Left renal pelvis (tissue), 4 donors: ENCODE measurements around the gene BCKDHB. TPM values are rescaled to one million over a fixed set of nuclear protein-coding genes. Genes with fewer than 3 reads are reported as not detected.
"Not testable (repeated sequence)": the region's sequence is repeated elsewhere in the genome, so short reads cannot be mapped to it uniquely, and the experiment has no call there.

Experiments used
- DNase-seq, 4 donors: peaks; one replicate each; pipeline ENCODE4 v3.0.0-alpha.2; 2013; ENCODE audit warnings: low read depth in 4 of 4, low spot score in 3 of 4
- polyA plus RNA-seq, 4 donors: library from polyadenylated mRNA; unstranded; fragments of 120-200 nt; gene quantifications; one replicate each; pipeline ENCODE4 v1.2.1, GENCODE V29; 2013; ENCODE audit not compliant: insufficient read length in 4 of 4

The BCKDHB gene
- polyA plus RNA-seq, 4 donors, result 22.6 to 37.5 (median 29.8) TPM

DNA sequence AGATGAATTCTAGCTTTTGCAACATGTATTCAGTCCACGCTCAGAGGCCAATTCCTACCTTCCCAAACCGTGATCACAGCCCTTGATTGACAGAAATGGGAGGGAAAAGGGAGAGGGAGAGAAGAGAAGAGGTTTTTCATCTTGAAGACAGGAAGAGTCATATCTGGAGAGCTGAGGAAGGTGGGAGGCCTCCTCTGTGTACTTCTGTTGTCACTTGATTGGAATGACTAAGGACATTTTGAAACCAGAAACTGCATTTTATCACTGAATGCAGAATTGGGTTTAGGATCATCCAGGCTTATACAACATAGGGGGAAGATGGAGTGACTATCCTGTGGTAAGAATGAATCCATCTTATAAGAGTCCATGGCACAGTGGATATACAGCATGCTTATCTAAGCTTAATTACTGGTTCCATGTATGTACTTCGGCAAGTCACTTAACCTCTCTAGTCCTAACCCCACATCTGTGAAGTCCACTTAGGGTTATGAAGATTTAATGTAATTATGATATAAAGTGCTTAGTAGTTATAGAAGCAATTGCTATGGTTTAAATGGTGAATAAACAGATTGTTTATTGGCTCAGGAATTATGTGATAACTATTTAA lies 144.0 kb downstream of the BCKDHB start:
- no peak for DNase-seq

DNA sequence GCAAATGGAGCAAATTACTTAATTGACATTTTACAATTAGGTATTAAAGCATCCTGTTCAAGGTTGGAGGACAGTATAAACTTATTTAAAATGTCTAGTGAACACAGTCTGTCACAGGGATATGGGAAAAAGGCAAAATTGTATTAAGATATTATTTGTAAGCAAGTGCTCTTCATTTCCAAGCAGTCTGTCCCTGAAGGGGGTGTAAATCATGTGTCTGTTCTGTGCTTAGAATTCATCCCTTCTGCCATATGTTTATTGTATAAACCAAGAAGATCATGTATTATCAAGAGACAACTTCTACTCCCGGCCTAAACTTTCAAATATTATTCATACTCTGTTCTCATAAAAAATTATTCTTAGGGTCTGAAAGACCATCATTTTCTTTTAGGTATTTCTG lies 144.8 kb downstream of the BCKDHB start:
- DNase-seq, result no peak

DNA sequence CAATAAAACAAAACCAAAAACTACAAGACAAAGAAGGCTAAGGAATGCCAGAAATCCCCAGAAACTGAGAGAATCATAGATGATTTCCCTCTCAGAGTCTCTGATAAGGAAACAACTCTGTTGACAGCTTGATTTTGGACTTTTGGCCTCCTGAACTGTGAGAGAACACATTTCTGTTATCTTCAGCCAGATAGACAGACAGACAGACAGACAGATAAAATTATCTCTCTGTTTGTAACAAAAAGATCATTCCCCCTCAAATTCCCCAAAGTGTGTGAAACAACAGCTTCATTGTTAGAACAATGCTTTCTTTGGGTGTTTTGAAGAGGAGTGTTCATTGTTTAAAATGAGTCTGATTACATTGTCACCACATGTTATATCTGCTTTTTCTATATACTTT lies 148.2 kb downstream of the BCKDHB start:
- no peak for DNase-seq

DNA sequence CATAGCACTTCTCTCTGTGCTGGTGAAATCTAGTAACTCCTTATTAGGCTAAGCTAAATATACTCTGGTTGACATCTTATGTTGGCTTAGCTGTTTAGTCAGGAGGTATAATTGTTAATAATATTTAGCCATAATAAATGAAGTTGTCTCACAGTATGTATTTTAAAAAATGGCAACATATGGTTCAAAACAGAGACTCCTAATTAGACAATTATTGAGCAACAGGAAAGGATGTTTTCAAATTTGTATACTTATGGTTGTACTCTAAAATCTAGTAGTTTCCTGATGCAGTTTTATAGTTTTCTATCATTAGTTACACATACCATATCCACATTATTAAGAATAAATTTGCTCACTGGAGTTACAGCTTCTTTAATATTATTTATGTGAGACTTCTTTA lies 150.2 kb downstream of the BCKDHB start:
- DNase-seq, result no peak

DNA sequence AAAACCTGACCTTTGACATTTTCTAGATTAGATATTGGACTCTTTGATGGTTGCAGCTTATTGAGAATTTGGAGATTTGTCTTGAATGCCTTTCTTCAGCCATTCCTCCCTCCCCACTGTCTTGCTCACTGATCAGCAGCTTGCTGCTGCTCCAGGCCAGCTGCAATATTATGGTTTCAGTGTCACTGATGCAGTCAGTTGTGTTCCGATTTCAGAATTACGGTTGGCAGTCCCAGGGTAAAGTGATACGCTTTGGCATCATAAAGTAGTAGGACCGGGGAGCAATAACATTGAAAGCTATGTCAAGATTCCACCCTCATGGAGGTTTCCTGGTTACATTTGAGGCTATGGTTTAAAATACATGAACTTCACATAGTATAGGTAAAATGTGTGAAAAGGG lies 152.6 kb downstream of the BCKDHB start:
- DNase-seq, result peak in 1 of 4 donors; percentile 7

DNA sequence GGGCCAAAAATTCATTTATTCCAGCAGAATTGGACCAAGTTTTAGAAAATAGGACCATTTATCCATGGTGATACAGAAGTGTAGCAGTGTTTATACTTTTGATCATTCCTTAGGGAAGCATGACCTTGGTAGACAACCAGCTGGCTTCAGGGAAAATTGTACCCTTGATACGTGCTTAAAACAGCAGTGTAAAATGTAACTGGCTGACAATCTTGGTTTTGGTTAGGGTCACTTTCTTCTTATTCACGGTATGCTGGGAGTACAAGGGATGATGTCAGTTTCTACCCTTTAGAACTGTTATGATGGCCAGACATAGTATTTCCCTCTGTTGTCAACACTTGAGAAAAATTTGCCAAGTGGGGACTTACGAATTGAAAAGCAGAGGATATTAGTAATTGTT lies 157.1 kb downstream of the BCKDHB start:
- no peak for DNase-seq

DNA sequence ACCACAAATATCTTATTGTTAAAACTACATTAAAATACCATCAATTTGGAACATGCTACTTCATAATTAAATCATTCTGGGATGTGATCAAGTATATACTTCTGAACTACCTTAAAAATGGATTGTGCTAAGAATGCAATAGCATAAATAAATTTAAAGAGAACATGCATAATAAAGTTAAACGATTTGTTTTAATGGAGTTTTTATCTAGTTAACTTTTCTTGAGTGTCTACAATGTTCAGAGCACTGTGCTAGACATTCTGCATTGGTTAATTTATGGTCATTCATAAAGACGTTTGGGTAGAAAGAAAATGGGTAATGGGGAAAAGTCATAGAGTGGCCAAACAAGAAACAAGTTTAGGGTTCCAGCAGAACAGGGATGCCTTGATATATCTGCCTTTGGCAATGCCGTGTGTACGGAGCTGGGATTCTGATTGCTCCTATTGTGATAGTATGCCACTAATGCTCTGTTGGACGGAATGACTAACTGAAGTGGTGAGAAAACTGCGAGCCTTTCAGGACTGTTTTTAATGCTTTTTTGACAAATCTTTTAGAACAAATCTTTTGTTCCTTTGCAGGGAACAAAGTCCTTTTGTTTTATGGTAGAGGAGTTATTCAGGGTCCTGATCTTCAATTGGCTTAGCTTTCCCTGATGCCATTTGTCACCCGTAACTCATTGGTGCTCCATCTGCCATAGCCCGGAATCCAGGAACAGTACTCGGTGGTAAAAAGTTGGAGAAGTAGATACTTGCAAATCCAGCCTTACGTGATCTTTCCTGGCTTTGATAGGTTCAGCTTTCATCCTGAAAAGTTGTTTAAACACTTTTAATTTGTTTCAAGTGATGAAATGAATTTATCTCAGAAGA lies 162.6 kb downstream of the BCKDHB start:
- DNase-seq, result no peak

DNA sequence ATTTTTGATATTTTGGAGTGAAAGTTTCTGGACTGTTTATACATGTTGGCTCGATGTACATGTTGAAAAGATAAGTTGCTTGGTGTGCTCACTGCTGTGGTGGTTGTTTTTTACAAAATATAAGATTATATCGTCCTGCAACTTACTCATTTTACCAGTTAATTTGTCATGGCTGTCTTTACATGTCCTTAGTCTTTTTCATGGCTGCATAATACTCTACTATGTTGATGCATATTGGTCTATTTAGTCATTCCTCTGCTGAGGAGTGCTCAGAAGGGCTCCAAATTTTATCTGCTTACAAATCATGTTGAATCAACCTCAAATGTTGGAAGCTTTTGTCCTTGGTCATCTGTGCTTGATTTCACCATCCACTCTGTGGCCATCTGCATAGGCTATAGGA lies 164.6 kb downstream of the BCKDHB start:
- no peak for DNase-seq

DNA sequence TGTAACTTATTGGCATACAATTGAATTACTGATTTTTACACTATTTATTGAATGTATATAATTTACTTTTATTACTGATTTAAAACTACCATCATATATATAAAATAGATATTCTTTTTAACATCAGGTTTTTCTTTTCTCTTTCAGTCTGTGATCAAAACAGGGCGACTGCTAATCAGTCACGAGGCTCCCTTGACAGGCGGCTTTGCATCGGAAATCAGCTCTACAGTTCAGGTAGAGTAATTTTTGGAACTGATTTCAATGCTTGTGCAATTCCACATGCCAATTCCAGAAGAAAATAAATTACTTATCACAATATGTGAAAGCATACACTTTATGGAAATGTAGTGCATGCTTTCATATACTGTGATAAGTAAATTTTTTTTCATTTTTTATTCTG lies 166.5 kb downstream of the BCKDHB start:
- no peak for DNase-seq

DNA sequence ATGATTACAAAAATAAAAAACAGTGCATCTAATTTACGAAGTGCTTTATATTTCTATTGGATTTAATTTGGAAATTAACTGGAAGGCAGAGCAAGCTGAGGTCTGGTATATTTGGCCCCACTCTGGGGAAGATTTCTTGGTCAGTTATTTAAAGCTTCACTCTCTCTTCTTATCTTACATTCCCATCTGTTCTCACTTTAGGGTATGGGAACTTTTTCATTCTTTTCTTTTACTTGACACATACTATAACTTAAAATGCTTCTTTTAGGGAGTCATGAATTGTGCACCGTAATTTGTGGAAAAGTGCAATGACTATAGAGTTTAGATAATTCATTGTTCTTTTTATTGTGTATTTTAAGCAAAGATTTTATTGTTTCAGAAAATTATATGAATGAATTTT lies 170.4 kb downstream of the BCKDHB start:
- DNase-seq, result no peak

DNA sequence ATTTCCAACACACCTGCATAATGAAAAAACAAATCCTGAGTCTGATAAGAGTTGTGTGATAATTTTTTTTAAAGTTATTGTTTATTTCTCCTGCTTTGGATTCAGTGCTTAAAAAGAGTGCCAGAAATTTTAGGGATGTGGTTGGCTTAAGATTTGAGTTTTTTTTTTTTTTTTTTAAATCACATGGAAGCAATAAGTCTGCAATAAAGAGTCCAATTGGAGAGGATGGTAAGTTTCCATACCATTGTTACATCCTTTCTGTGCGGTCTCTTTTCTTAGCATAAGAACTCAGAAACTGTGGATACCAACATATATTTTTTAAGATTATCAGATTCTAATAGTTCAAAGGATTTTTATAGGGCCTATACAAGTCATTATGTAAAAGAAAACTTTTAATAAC lies 171.0 kb downstream of the BCKDHB start:
- DNase-seq, result no peak

DNA sequence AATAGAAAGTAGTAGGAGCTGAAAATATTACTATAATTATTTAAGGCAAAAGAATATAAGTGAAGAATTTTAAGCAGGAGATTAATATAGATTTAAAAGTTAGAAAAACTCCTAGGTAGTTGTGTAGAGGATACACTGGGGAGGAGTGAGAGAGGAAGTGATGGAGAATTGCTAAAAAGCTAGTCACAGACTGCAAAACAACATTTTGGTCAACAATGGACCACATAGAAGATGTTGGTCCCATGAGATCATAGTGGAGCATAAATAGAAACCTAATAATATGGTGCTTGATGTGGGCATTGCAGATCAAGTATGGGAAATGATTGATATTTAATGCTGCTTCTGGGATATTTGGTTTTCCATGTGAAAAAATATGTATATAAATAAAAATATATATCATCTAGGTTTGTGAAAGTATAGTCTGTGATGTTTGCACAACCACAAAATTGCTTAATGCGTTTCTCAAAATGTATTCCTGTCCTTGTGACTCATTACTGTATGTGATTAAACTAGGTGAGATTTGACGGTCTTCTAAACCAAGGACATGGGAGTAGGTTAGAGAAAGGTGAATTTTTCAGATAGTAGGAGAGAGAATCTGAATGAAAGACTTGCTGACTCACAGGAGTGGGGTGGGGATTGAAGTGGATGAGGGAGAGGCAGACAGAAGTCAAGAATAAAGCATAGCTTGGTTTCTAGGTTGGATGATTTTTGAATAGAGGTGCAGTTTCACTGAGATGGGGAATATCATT lies 174.0 kb downstream of the BCKDHB start:
- DNase-seq, result no peak

DNA sequence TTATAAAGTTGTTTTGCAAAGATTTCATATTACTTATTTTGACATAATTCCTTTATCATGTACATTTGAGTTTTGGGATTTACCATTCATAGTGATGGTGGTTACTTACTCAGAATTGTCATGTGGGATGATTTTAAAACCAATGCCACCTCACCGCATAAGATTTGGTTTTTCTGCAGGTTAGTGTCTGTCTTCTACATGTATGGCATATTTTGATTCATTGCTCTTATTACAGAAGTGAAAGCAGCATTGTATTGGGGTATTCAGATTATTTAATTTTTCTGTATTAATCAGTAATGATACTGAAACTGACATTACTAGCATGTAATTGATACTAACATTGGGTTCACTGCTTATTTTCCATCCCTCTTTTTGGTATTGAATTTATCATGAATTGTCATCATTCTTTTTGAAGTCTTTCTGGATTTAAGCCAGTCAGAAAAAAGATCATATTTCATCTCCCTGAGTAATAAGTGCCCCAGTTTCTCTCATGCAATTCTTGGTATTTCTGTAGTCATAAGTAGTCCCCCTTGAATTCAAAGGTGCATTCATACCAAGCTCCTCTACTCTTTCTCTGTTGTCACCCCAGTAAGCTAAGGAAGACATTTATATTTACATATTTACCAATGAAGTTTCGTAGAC lies 176.6 kb downstream of the BCKDHB start:
- DNase-seq, result no peak

DNA sequence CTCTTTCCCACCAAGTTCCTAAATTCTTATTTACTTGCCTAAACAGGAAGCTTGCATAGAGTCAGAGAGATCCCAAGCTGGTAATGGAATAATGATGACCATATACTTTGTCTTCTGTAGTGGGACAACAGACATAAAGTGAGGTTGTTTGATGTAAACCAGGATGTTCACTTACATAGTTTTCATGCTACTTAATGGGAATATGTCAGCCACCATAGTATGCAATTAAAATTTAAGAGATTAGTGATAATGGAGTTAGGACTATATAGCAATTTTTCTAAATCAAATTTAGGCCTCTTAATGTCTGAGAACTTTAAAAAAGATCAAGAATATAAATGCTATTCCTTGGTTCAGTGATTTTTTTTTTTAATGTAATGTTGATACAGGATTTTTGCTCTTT lies 180.6 kb downstream of the BCKDHB start:
- DNase-seq, result no peak

DNA sequence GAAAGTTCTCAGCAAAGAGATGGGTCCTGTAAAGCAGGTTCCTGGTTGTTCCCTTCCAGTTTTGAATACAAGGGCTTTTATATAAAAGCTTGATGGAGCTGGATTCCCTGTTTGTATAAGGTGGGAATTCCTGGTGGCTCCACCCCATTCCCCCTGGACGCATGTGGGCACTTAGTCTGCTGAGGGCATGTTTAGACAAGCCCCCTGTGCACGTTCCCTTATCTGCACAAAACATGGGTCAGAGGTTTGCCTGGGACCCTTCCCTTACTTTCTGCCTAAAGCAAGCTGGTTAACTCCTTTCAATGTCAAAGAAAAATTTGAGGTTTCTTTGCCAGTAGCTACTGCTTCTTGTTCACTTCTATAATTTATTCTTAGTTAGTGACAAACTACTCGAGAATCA lies 181.1 kb downstream of the BCKDHB start:
- DNase-seq, result no peak

DNA sequence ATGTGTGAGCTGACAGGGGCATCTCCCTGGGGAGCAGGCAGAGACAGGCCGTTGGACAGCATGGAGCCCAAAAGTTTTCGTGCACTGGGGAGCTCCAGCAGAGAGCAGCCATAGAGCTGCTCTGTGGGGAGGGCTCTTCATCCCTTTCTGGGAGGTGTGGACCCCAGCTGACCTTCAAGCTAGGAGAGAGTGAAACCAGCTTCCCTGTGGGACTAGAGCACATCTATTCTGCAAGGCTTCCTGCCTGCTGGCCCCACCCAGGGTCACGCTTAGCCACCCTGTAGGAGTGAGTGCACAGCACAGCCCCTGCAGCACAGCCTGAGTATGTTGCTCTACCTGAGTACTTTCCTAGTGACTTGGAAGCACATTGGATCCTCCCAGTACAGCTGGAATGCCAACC lies 183.3 kb downstream of the BCKDHB start:
- no peak for DNase-seq

DNA sequence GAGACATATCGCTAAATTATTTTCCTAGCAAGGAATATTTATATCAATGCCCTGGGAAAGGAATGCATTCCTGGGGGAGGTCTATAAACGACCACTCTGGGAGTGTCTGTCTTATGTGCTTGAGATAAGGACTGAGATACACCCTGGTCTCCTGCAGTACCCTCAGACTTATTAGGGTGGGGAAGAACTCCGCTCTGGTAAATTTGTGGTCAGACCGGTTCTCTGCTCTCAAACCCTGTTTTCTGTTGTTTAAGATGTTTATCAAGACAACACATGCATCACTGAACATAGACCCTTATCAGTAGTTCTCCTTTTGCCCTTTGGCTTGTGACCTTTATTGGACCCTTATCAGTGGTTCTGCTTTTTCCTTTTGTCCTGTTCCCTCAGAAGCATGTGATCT lies 188.1 kb downstream of the BCKDHB start:
- not testable (repeated sequence) for DNase-seq

DNA sequence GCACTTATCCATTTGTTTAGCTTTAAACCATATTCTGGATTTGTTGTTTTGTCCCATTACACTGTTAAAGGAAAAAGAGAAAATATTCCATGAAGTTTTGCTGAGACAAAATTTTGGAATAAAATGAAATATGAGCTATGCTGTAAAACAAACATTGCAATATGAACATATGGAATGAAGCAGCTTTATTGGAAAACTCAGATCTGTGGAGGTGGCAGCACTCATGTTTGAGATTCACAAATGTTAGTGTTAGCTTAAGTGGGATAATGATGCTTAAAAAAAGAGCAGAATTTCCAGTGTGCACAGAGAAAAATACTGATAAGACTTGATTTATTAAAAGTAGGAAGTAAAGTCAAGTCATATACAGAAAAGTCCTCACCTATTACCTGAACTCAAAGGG lies 196.2 kb downstream of the BCKDHB start:
- DNase-seq, result no peak

DNA sequence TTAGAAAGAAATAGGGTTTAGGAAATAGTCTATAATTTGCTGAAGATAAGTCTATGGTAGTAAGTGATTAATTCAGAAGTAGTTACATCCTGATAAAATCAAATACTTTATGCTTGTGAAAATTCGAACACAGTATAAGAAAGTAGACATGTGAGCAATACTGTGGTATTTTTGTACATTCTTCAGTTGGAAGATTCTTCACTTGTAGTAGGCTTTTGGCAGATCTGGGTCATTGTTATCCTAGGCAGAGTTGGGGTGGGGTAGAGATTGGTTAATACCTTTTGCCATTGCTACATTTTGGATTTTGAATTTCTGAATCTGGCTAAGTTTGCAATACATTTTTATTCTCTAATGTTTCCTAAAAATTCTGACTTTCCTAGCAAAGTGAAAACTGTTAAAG lies 197.5 kb downstream of the BCKDHB start:
- DNase-seq, result no peak

DNA sequence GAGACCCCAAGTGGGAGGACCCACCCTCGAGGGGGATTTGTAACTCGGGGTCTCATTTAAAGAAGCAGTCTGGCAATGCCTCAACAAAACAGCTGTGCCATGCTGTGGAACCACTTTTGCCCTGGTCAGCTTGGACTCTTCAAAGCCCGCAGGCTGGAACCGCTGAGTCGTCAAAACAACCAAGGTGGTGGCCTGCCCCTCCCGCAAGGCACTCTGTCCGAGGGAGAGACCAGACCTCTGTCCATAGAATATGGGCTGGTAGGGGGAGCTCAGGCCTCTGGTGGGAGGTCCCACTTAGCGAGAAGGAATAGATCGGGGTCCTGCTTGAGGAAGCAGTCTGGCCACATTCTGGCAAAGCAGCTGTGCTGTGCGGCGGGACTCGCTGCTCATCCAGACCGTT lies 208.1 kb downstream of the BCKDHB start:
- DNase-seq, result no peak

DNA sequence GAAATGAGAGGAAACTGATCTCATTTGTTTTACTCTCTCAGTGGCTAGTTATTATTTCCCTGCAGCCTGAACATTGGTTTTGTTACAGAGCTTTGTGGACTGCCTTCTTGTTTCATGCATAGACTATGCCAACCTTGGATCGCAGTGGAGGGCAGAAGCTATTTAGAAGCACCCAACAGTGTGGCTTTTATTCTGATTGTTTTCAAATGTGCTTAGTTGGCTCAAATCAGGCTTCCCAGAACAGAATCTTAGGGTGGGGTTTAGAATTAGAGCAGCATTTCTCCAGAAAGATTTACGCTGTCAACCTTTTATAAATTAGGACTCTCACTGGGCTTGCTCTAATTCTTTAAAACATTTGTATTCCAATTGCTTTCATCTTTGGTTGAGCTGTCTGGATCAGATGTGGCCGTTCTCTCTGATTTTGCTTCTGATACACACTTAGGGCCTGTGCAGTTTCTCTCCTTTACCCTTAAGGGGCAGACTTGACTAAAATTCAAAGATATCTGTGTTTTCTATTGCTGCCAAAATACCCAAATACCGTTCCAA lies 210.3 kb downstream of the BCKDHB start:
- DNase-seq, result no peak
